Left kidney (tissue), 2 donors: ENCODE measurements around the gene CELSR3. TPM values are rescaled to one million over a fixed set of nuclear protein-coding genes. Genes with fewer than 3 reads are reported as not detected.

Source experiments
- DNase-seq: peaks from one replicate; pipeline ENCODE4 v3.0.0-alpha.2; 2013
- polyA plus RNA-seq: library from polyadenylated mRNA; unstranded; fragments of 120-200 nt; gene quantifications from one replicate; pipeline ENCODE4 v1.2.1, GENCODE V29; 2013; ENCODE audit not compliant: insufficient read length

The CELSR3 gene
- polyA plus RNA-seq, 1 donor, result 1.1 TPM

DNA sequence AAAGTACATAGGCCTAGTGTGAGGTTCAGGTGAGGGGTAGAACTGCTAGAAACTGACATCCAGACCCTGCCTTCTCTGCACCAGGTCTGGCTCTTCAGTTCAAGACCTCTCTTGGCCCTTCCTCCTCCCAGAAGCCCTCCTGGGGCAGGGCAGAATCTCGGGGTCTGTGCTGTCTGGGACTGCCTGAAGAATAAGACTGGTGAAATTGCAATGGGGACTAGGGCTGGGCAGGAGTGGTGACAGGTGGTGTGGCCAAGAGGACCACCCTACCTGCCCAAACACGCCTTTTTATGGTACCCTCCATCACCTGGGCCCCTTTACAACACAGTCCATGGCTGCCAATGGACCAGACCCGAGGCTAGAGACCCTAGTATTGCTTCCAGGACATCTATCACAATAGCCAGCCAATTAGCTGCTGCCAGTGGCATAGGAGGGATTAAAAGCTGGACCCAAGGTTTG, 24.6 kb upstream of the CELSR3 start:
- DNase-seq, result no peak

DNA sequence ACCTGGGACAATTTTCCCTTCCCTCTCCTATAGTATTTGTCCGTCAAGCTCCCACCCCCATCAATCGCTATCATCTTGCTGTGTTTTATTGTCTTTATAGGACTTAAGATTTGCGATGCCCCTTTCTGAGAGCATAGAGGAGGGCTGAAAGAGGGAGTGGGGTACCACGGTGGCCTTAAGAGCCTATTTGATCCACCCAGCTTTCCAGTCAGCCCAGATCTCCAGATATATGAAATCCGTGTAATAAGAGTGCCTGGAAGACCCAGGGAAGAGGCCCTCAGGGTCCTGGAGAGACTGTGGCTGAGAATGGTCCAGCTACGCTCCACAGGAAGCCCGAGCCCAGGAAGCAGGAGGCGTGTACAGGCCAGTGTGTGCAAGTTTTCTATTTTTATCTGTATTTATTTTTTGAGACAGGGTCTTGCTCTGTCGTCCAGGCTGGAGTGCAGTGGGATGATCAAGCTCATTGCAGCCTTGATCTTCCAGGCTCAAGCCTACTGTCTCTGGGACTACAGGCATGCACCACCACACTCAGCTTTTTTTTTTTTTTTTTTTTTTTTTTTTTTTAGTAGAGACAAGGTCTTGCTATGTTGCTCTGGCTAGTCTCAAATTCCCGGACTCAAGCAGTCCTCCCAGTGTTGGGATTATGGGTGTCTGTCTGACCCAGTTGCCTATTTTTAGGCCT, 24.0 kb upstream of the CELSR3 start:
- DNase-seq, result no peak

DNA sequence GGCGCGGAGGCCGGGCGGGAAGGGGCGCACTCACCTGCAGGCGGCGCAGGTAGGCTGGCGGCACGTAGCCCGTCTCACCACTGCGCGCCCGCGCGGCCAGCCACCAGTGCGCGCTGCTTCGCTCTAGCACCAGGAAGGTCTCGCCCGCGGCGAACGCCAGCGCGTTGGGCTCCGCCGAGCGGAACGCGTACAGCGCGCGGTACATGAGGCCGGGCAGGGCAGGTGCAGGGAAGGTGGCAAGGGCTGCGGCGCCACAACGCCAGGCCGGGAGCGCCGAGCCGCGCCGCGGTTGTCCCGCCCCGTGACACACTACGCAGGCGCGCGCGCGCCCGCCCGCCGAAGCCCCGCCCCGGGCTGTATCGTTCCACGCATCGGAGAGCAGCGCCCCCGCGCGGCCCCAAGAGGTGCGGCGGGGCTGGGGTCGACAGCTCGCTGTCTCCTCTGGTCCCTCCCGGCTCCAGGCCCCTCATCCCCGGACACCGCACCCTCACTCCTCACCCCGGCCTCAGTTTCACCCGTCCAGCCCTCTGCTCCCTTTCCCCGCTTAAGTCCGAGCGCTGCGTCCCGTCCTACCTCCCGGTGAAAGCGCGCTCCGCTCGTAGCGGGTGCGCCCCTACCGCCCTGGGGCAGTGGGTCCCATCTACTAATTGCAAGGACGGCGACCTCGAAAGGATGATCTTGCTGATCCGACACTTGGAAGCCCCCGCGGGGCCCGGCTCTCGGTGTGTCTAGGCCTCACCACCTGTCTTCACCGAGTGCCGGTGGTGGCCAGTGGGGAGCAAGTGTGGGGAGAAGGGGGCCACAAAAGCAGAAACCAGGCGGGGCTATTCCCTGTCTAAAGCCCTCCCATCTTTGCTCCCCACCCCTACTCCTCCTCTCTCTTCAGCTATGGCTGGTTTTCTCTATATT, 23.2 kb upstream of the CELSR3 start, which contains the start of gene NCKIPSD:
TSS of gene NCKIPSD (minus strand) at position 313 of the 909 bp plus-strand sequence. CDS start at position 205, 108 bp downstream.
- DNase-seq, result peak; percentile 87

DNA sequence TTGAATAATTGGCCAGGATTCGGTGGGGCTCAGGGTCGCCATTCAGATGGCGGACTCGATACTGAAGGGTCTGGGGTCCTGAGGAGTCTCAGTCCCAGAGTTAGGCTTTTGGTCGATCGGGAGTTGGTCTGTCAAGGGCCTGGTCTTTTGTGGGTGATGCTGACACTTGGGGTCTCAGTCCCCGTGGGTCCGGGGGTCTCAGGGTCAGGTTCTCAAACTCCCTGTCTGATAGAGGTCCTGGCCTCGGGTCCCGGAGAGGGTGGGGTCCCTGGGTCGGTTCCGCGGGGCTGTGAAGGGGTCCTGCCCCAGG, 22.6 kb upstream of the CELSR3 start:
- DNase-seq, result no peak

DNA sequence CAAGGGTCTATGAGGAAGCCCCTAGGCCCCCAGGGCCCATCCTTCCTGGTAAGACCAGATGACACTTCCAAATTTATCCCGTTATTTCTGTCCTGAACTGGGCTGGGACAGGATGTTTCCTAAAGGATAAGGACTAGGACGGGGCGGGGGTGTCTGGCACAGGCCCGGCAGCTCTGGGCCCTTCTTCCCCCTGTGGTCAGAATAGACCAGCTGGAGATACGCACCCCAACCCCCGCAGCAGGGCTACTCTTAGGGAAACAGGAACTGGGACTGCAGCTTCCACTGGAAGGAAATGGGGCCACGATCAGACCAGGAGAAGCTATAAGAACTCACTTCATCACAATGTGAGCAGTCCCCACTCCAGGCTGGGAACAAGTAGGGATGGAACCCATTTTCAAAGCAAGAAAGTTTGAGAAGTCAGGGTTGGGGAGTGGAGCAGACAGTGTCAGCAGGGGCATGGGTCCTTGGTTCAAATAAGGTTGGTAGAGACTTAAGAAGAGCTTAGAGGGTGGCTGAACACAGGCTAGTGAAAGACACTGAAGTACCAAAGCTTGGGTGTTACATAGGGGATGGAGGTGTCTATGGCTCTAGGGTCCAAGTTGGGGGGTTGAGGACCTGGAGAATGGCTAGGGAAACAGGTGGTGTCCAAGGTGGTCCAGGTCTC, 21.9 kb upstream of the CELSR3 start:
- no peak for DNase-seq

DNA sequence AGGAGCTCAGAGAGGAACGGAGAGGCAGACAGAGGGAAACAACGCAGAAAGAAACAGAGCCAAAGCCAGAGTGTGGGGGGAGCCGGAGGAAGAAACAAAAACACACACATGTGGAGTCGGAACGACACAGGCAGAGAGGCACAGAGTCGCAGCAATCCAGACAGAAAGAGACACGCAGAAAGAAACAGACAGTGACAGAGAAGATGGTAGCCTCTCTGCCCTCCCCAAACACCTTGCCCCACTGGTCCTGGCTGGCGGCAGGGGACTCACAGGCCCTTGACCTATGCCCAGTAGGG, 21.3 kb upstream of the CELSR3 start:
- DNase-seq, result no peak

DNA sequence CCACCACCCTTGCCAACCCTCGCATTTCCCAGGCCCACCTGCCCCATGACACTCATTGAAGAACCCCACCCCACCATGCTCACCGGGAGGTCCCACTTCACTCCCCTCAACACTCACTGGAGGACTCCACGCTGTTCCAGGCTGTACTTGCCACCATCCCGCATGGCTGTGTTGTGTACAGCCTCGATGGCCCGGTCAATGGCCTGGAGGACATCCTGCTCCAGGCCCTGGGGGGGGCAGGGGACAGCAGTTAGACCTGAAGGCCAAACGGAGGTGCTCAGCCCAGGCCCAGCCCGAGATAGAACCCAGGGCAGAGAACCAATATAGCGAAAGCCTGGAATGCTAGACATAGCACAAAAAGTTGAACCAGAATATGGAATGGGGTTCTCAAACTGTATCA, 20.1 kb upstream of the CELSR3 start:
- DNase-seq, result no peak

DNA sequence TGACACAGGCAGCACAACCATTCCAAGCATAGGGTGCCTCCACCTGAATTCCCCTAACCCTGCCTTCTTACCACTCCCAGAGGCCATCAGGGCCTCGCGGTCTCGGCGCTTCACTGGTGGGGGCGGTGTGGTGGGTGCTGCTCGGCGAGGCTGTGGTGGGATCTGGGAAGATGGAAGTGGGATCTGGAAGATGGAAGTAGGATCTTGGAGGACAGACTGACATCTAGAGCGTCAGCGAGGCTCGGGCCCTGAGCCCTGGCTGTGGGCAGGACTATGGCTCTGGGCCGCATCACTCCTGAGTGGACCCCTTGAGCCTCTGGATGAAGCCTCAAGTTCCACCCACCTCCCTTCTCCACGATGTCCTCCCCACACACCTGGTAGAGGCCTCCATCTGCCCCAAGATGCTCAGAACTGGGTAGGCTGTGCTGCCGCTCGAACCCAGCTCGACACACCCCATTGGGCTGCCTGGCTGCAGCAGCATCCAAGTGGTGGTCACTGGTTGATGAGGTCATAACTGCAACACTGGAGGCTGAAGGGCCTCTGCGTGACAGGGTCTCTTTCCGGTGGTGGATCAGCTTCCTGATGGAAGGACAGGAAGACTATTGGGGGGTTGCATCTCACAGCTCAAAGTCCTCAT, 19.4 kb upstream of the CELSR3 start:
- no peak for DNase-seq

DNA sequence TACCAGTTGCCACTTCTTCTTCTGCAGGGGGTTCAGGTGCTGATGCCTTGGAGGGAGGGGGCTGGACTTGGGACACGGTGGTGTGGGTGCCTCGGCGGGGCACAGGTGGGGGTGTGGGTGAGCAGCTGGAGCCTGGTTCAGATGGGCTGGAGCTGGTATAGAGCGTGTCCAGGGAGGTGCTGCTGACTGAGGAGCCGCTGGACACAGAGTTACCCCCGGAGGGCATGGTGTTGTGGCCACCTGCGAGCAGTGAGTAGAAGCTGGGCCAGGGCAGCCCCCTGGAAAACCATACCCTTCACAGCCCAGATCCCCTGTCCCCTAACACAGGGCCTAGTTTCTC, 18.8 kb upstream of the CELSR3 start:
- no peak for DNase-seq

DNA sequence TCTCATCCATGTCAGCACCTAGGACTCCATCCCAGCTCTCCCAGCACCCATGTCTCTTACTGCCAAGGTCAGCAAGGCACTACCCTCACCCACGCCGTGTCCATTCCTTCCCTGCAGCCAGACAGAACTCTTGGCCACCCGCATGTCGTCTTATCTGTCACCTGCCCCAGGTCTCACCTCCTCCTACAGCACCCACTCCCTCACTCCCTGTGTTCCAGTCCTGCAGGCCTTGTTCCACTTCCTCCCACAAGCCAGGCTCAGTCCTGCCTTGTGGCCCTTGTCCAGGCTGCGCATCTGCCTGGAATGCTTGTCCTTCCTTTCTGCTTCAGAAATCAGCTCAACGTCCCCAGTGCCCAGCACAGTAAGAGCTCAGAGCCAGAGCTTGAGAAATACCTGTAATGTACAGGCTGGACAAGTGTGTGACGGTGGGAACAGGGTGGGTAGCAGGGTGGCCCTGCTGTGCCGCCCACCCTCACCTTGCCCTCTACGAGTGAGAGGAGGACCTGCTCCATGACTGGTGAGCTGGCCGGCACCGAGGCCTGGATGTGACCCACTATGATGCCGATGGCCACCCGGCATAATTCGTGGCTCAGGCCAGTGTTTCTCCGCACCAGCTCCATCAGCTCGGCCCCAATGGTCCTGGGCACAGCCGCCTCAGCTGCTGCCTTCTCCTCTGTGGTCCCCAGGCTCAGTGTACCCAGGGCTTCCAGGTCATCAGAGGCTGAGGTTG, 18.3 kb upstream of the CELSR3 start:
- no peak for DNase-seq

DNA sequence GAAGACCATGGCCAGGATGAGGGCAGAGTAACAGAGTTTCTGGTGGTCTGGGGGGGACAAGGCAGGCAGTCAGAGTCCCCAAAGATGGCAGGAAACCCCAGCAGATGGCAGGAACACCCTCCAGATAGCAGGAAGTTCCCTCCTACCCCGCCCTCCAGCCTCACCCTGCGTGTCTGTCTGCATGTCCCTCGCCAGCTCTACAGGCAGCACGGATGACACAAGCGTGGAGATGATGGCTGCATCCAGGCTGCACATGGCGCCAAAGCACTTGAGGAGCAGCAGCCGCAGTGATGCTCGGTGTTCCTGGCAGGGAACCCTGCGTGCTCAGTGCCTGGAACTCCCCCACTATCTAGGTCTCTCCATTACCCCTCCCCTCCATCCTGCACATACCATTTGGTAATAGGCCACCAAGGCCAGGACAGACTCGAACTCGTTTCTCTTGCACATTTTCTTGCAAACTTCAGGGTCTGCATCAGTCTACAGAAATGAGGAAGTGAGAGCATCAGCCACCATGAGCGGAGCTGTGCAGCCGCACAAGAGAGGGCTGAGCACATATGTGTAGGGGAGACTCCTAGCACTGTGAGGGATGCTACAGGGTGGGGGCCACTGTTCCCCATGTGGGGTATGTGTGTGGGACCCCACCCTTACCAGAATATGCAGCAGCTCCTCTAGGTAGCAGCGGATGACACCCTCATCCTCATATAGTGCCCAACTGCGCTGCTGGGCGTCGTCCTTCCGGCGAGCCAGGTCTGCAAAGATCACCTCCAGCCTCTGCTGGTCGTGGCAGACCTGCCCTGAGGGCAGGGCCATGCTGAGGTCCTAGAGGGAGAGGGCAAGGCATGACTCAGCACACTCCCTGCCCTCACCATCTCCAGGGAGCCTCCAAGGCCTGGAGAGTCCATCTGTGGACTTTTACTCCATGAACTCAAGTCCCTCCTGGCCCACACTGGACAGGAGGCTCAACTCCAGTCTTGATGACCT, 17.0 kb upstream of the CELSR3 start:
- DNase-seq, result no peak

DNA sequence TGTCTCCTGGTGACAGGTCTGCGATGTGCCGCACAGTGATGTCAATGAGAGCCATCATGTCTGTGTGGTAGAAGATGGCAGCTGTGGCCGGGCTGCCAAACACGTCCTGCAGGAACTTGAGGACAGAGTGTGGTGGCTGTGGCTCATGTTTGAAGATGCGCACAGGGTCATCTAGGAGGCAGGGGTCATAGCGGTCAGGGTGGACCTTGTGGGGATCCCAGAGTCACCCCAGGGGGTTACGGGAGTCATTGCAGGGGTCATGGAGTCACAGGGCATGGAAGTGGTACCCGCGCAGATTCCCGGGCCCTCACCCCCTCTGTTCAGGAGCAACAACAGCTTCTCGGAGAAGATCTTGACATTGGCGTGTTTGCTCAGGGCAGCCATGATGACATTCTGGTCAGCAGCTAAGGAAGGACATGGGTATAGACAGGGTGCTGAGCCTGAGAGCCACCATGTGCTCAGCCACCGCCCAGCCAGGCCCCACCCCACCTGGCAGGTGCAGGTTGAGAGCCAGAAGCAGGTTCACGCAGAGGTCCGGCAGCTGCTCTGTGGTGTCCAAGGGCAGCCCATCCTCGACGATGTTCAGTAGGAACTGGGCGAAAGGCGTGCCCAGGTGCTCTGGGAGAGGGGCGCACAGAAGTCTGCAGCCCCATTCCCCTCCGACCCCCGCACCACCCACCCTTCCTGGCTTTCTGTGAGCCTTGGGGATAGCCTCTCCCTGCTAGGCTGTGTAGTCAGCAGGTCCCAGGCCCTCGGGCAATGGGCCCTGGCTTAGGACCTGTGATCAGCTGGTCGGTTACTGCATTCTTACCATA, 16.1 kb upstream of the CELSR3 start:
- no peak for DNase-seq

DNA sequence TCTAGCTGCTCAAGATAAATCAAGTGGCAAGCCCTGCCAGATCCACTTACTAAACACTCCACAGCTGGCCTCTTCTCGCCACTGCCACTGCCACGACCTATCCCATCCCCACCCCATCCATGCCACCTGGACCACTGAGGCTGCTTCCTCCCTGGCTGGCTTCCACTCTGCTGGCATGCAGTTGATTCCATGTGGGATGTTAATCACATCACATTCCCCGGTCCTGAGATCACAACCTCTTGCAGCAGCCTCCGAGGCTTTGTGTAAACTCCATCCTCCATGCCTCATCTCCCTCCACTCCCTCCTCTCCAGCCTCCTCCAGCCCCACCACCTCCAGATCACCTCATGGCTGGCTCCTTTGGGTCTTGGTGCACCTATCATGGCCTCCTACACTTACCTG, 15.4 kb upstream of the CELSR3 start:
- DNase-seq, result no peak

DNA sequence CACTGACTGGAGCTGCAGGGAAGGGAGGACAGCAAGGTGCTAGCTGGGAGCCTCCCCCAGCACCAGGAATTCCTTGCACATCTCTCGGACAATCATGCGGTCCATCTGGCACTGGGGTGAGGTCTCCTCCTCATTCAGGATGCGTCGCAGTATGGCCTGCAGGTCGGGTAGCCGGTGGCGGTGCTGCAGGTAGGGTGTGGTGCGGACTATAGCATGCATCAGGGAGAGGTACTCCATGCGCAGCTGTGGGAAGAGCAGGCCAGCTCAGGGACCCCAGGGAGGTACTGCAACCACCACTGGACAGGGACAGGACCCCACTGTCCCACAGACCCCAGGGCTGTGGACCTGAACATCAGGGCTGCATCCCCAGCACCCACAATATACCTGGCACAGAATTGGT, 11.8 kb upstream of the CELSR3 start:
- DNase-seq, result no peak

DNA sequence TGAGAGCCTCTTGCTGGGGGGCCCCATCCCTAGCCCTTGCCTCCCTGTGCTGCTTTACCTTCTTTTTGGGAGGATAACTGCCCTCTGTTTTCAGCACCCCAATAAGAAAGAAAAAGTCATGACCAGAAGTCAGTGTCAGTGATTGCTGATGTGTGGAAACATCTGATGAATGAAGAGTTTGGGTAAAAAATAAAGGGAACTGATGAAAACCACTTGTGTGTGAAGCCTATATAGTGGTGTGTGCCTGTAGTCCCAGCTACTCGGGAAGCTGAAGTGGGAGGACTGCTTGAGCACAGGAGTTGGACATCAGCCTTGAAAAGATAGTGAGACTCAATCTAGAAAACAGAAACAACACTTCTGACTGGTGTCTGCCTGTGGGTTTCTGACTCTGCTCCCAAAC, 9.8 kb upstream of the CELSR3 start:
- no peak for DNase-seq

DNA sequence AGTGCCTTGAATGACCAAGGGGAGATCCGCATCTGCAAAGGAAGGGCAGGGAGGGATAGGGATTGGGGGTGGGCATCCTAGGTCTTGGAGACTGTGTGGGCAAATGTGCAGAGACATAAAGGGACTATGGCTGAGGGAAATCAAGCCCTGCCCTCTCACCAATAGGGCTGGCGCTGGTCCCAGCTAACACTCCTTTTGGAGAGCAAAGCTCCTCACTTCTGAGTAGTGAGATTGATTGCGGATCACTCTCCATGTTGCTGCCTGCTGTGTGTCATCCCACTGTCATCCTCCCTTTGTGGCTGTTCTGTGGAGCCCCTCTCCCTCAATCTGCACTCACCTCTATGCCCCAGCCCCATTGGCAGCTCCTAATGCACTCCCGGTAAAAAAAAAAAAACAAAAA, 2.2 kb upstream of the CELSR3 start:
- DNase-seq, result no peak

DNA sequence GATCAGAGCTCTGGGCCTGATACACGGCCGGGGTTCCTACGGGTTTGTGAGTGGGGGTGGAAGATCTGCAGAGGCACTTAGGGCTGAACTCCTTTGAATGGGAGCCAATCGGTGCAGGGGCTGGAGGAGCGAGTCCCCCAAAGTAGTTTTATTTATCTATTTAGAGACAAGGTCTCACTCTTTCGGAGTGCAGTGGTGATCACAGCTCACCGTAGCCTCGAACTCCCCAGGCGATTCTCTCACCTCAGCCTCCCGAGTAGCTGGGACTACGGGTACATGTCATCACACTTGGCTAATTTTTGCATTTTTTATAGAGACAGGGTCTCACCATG, 1.6 kb upstream of the CELSR3 start:
- no peak for DNase-seq

DNA sequence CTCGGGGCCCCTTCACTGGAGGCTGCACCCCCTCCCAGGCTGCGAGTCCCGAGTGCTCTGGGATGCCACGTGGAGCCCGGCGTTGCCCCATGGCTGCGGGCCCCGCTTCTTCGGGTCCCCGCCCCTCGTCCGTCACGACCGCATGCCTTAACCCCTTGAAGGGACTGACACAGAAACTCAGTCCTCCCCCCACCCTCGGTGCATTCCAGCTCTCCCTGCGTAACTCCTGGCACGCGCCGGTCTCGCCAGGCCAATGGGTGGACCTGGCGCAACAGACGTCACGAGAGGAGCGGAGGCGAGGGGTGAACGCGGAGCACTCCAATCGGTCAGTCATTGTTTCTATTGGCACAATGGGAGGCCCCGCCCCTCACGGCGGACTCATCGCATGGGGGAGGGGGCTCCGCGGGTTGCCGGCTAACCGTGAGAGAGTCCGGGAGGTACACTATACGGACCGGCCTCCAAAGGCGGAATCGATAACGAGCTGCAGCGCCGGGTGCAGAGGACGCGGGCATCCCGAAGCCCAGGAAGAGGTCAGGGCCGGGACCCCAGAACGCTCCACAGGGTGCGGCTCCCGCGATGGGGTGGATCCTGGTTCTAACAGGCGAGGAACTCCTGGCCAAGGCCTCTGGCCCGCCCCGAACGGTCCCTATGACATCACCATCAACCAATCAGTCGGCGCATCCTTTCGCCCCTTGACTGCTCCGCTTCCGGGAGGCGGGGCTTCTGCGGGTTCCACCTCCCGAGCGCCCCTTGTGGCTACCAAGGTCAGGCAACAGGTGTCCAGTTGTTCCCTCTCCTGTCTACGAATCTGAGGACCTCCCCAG, 1.0 kb upstream of the CELSR3 start:
- peak; percentile 94 for DNase-seq

DNA sequence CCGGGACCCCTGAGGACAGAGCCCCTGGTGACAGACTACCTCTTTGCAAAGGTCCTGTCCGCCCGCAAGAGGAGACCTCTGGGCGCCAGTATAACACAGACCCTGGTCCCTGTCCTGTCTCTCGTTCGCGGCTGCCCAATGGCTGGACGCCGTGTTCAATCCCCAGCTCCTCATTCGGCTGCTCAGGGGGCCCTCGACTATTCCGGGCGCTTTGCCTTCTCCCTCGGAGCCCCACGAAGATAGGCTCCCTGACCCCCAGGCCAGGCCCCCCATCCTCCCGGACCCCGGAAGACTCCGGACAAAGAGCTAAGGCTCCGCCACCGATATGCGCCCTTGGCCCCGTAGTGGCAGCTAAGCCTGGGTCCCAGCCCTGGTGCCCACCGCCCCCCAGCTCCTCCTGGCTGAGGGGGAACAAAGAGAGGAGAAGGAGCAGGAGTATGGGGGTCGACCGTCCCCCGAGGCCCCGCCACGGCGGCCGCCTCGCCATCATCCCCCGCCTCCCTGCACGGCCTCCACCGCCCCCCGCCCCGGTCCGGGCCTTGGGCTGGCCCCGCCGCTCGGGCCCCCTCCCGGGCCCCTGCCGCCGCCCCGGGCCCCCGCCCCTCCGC, 437 bp downstream of the CELSR3 start:
- no peak for DNase-seq
